Measurements from ENCODE around the gene NT5DC1. TPM values are rescaled to one million over a fixed set of nuclear protein-coding genes. Genes with fewer than 3 reads are reported as not detected.

NT5DC1 gene
- total and polyA plus RNA-seq, 2 donors (not counting 1 experiment from before 2014, with no cell fraction given) = 26.4 to 54.8 TPM

- Mint-ChIP-seq H3K27me3 (no peaks in the 10 kb centered on the region), H3K27ac (no peak overlapping the region), H3K4me1 (peaks cover 51% of the 10 kb centered on the region), H3K4me3 (no peak overlapping the region), H3K9me3 (ENCODE audit: insufficient read depth) (no peaks in the 10 kb centered on the region)
- Histone ChIP-seq H3K27me3 (replicated peaks in 1 of 4; ENCODE audit: control extremely low read depth in 1 of 4, control insufficient read depth in 3 of 4, insufficient read depth in 4 of 4, low read length in 3 of 4) (no peaks in the 10 kb centered on the region), H3K4me2 (replicated peaks; ENCODE audit: low read depth, low read length, poor library complexity, severe bottlenecking) (no peak overlapping the region), H3K27ac (ENCODE audit: low read length in 2 of 2) (no peak overlapping the region), H3K36me3 (replicated peaks in 1 of 2; ENCODE audit: control extremely low read depth in 1 of 2, control insufficient read depth in 1 of 2, extremely low read depth in 1 of 2, insufficient read depth in 2 of 2, low read length in 1 of 2) (peaks cover 0 to 39% of the 10 kb centered on the region in 2 experiments), H3K79me2 (ENCODE audit: control insufficient read depth, insufficient read depth, low read length) (peaks cover 46% of the 10 kb centered on the region), H3K4me3 (ENCODE audit: control extremely low read depth in 1 of 5, extremely low read depth in 1 of 5, insufficient read depth in 1 of 5, low read depth in 2 of 5, low read length in 4 of 5) (no peak overlapping the region), H2AFZ (ENCODE audit: insufficient read depth, low read depth, low read length, poor library complexity, severe bottlenecking) (no peak overlapping the region), H3K4me1 (ENCODE audit: control insufficient read depth in 2 of 2, insufficient read depth in 2 of 2, low read length in 2 of 2) (peaks cover 23% of the 10 kb centered on the region in 2 donors), H3K9me3 (ENCODE audit: control extremely low read depth in 1 of 3, control insufficient read depth in 2 of 3, insufficient read depth in 1 of 3, low read length in 2 of 3) (no peaks in the 10 kb centered on the region), H3K9ac (ENCODE audit: low read length) (no peak overlapping the region), H4K20me1 (ENCODE audit: control insufficient read depth, insufficient read depth, low read length, poor library complexity, severe bottlenecking) (peaks cover 33% of the 10 kb centered on the region)
- DNase-seq (no peak), ATAC-seq (ENCODE audit: low read depth) (no peak)
- ChIA-PET POLR2A (no interaction called here), CTCF (interaction anchor here (1.1 kb wide), 1 partner anchor 94 kb away, joined by 4 read pairs; no protein-coding TSS in a partner anchor)
- intact Hi-C loops (cut with micrococcal nuclease) = loop anchor here (10.0 kb wide), 1 partner anchor 360 kb away; the partner anchor contains the start of gene CALHM6
- 100% methylated on average over 1 of the region's 3 CpGs for WGBS (ENCODE audit: insufficient coverage)
- TF ChIP-seq EZH2 (IDR thresholded peaks at IDR 0.05; ENCODE audit: borderline replicate concordance, insufficient read depth, low read depth, low read length, poor library complexity, severe bottlenecking) (no peak), CTCF (IDR thresholded peaks at IDR 0.05) (no peak)
These were observed 4.6 kb downstream of the NT5DC1 start for GRCh38 chr6:116105247-116105646.

DNA sequence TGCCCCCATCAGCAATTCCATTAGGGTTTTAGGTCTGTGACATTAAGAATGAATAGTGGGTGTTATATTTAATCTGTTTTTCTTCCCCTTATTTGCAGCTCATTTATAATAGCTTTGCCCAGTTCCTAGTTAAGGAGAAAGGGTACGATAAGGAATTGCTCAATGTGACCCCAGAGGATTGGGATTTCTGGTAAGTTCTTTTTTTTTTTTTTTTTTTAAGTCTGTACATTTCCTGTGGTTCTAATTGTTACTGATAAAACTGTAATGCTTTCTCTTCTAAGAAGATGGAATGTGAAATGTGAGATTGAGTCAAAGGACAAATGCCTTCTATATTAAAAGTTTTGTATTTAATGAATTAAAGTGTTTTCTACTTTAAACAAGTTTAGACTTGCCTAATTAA, 5.5 kb downstream of the NT5DC1 start:
- WGBS (ENCODE audit: insufficient coverage) = no CpG with 5 or more reads among the region's 1 CpG
- H3K27me3 Mint-ChIP-seq = no peaks in the 10 kb centered on the region
- DNase-seq (no peak), ATAC-seq (ENCODE audit: low read depth) (no peak)
- no peak overlapping the region for H3K4me3 ChIP-seq (ENCODE audit: control extremely low read depth in 1 of 5, extremely low read depth in 1 of 5, insufficient read depth in 1 of 5, low read depth in 2 of 5, low read length in 4 of 5)
- no peak overlapping the region for H3K4me3 Mint-ChIP-seq
- intact Hi-C loops (cut with micrococcal nuclease) = loop anchor here (10.0 kb wide), 1 partner anchor 359 kb away; the partner anchor contains the start of gene CALHM6
- H3K27me3 ChIP-seq (replicated peaks in 1 of 4; ENCODE audit: control extremely low read depth in 1 of 4, control insufficient read depth in 3 of 4, insufficient read depth in 4 of 4, low read length in 3 of 4) = no peaks in the 10 kb centered on the region
- no peak overlapping the region for H3K9ac ChIP-seq (ENCODE audit: low read length)
- no peaks in the 10 kb centered on the region for H3K9me3 Mint-ChIP-seq (ENCODE audit: insufficient read depth)
- H3K4me1 ChIP-seq (ENCODE audit: control insufficient read depth in 2 of 2, insufficient read depth in 2 of 2, low read length in 2 of 2) = peaks cover 22 to 23% of the 10 kb centered on the region in 2 donors
- no peak overlapping the region for H3K4me2 ChIP-seq (replicated peaks; ENCODE audit: low read depth, low read length, poor library complexity, severe bottlenecking)
- H3K9me3 ChIP-seq (ENCODE audit: control extremely low read depth in 1 of 3, control insufficient read depth in 2 of 3, insufficient read depth in 1 of 3, low read length in 2 of 3) = no peaks in the 10 kb centered on the region
- peaks cover 46% of the 10 kb centered on the region for H3K79me2 ChIP-seq (ENCODE audit: control insufficient read depth, insufficient read depth, low read length)
- H4K20me1 ChIP-seq (ENCODE audit: control insufficient read depth, insufficient read depth, low read length, poor library complexity, severe bottlenecking) = peaks cover 33% of the 10 kb centered on the region
- H3K27ac ChIP-seq (ENCODE audit: low read length in 2 of 2) = no peak overlapping the region
- peaks cover 47% of the 10 kb centered on the region for H3K4me1 Mint-ChIP-seq
- POLR2A ChIA-PET = no interaction called here
- H2AFZ ChIP-seq (ENCODE audit: insufficient read depth, low read depth, low read length, poor library complexity, severe bottlenecking) = no peak overlapping the region
- no peak for TF ChIP-seq EZH2 (IDR thresholded peaks at IDR 0.05; ENCODE audit: borderline replicate concordance, insufficient read depth, low read depth, low read length, poor library complexity, severe bottlenecking)
- TF ChIP-seq CTCF (IDR thresholded peaks at IDR 0.05) = no peak
- H3K27ac Mint-ChIP-seq = no peak overlapping the region
- CTCF ChIA-PET = interaction anchor here (0.8 to 1.1 kb wide), 3 partner anchors 10 to 95 kb away, joined by 3 to 4 read pairs (median 3); no protein-coding TSS in a partner anchor
- H3K36me3 ChIP-seq (replicated peaks in 1 of 2; ENCODE audit: control extremely low read depth in 1 of 2, control insufficient read depth in 1 of 2, extremely low read depth in 1 of 2, insufficient read depth in 2 of 2, low read length in 1 of 2) = peaks cover 0 to 48% of the 10 kb centered on the region in 2 experiments
